Activated CD4-positive, alpha-beta memory T cell treated with anti-CD3 and anti-CD28 coated beads for 36 hours (primary cell): Measurements from ENCODE around the gene OR6C2. TPM values are rescaled to one million over a fixed set of nuclear protein-coding genes. Genes with fewer than 3 reads are reported as not detected.

ENCODE experiments used
- CTCF ChIA-PET: fragments of 350-600 bp; sonication (Branson Sonifier 250); formaldehyde crosslinking; loops from one replicate; lab custom pipeline; 2021; ENCODE audit warnings: antibody characterized with exemption, inconsistent platforms; lab: Charles Lee
- POLR2A ChIA-PET: fragments of 350-600 bp; sonication (Branson Sonifier 250); formaldehyde crosslinking; loops from one replicate; lab custom pipeline; 2021; ENCODE audit warnings: antibody characterized with exemption; lab: Charles Lee
- DNase-seq: peaks from one replicate; pipeline ENCODE4 v3.0.0-alpha.2; 2020
- H3K27ac Mint-ChIP-seq: one replicate; pipeline ENCODE4 v1.8.0; 2021; ENCODE audit warnings: mixed read lengths
- H3K27me3 Mint-ChIP-seq: one replicate; pipeline ENCODE4 v1.8.0; 2021; ENCODE audit warnings: mixed read lengths
- H3K36me3 Mint-ChIP-seq: one replicate; pipeline ENCODE4 v1.8.0; 2021; ENCODE audit warnings: mixed read lengths
- H3K4me1 Mint-ChIP-seq: one replicate; pipeline ENCODE4 v1.8.0; 2021; ENCODE audit warnings: low read depth, mixed read lengths
- H3K4me3 Mint-ChIP-seq: one replicate; pipeline ENCODE4 v1.8.0; 2021; ENCODE audit warnings: mild to moderate bottlenecking, mixed read lengths
- H3K9me3 Mint-ChIP-seq: one replicate; pipeline ENCODE4 v1.8.0; 2021; ENCODE audit warnings: mixed read lengths
- intact Hi-C: fragments of 100-400 bp; cut with micrococcal nuclease; formaldehyde crosslinking; loops from one replicate; pipeline ENCODE4 v1.15.1; 2023
- total RNA-seq, 2 experiments: library from RNA; stranded (reverse); gene quantifications; one replicate each; pipeline ENCODE4 v1.2.3, GENCODE V29; 2021

The OR6C2 gene
- total RNA-seq, 2 experiments from 2014 or later: not detected

GRCh38 chr12:55492078-55492477, 48.2 kb downstream of the OR6C2 start, which contains the start of gene OR6C68:
Gene OR6C68, plus strand, starts transcription at chr12:55492378. Its CDS starts 0 bp downstream, at chr12:55492378.
- no peak for DNase-seq
- Mint-ChIP-seq H3K4me1 (no peaks in the 10 kb centered on the region), H3K4me3 (no peak within 1 kb of the TSS), H3K27ac (no peak within 1 kb of the TSS), H3K36me3 (no peaks in the 10 kb centered on the region), H3K9me3 (no peaks in the 10 kb centered on the region), H3K27me3 (peaks cover 4% of the 10 kb centered on the region)
- ChIA-PET POLR2A (no interaction called here), CTCF (interaction anchor here (0.6 kb wide), 1 partner anchor 192 kb away, joined by 4 read pairs; no protein-coding TSS in a partner anchor)
- intact Hi-C loops: no loop called here

GRCh38 chr12:55495490-55495889, 51.6 kb downstream of the OR6C2 start:
- Mint-ChIP-seq H3K9me3 (no peaks in the 10 kb centered on the region), H3K4me3 (no peak overlapping the region), H3K27me3 (peaks cover 4% of the 10 kb centered on the region), H3K4me1 (no peaks in the 10 kb centered on the region), H3K27ac (no peak overlapping the region), H3K36me3 (no peaks in the 10 kb centered on the region)
- POLR2A ChIA-PET: no interaction called here
- DNase-seq: no peak
- CTCF ChIA-PET: no interaction called here
- intact Hi-C loops: no loop called here

- DNase-seq: no peak
- Mint-ChIP-seq H3K9me3 (no peaks in the 10 kb centered on the region), H3K27me3 (peaks cover 8% of the 10 kb centered on the region), H3K27ac (no peak overlapping the region), H3K36me3 (no peaks in the 10 kb centered on the region), H3K4me3 (no peak overlapping the region), H3K4me1 (no peaks in the 10 kb centered on the region)
- POLR2A ChIA-PET: no interaction called here
- CTCF ChIA-PET: no interaction called here
- intact Hi-C loops: no loop called here
These were observed 55.4 kb downstream of the OR6C2 start for GRCh38 chr12:55499231-55499630.

GRCh38 chr12:55499810-55500252, 56.0 kb downstream of the OR6C2 start:
- POLR2A ChIA-PET: no interaction called here
- no peak overlapping the region for H3K4me3 Mint-ChIP-seq
- no peak overlapping the region for H3K27ac Mint-ChIP-seq
- intact Hi-C loops: no loop called here
- H3K27me3 Mint-ChIP-seq: peaks cover 9% of the 10 kb centered on the region
- H3K9me3 Mint-ChIP-seq: no peaks in the 10 kb centered on the region
- no peaks in the 10 kb centered on the region for H3K36me3 Mint-ChIP-seq
- H3K4me1 Mint-ChIP-seq: no peaks in the 10 kb centered on the region
- CTCF ChIA-PET: no interaction called here
- DNase-seq: no peak

DNA sequence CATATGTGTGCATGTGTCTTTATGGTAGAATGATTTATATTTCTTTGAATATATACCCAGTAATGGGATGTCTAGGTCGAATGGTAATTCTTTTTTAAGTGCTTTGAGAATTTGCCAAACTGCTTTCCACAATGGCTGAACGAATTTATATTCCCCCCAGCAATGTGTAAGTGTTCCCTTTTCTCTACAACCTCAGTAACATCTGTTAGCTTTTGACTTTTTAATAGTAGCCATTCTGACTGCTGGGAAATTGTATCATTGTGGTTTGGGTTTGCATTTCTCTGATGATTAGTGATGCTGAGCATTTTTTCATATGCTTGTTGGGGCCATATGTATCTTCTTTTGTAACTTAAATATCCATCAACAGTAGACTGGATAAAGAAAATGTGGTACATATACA, 57.7 kb downstream of the OR6C2 start:
- intact Hi-C loops: no loop called here
- DNase-seq: no peak
- H3K4me3 Mint-ChIP-seq: no peak overlapping the region
- no peaks in the 10 kb centered on the region for H3K4me1 Mint-ChIP-seq
- CTCF ChIA-PET: no interaction called here
- POLR2A ChIA-PET: no interaction called here
- no peak overlapping the region for H3K27ac Mint-ChIP-seq
- no peaks in the 10 kb centered on the region for H3K36me3 Mint-ChIP-seq
- H3K27me3 Mint-ChIP-seq: peaks cover 6% of the 10 kb centered on the region
- no peaks in the 10 kb centered on the region for H3K9me3 Mint-ChIP-seq

Other genes with a start within 250 kb of the OR6C2 start
- not detected for gene OR10A7, start 223.1 kb upstream of the OR6C2 start, total RNA-seq
- gene OR6C74, start 199.5 kb upstream of the OR6C2 start, total RNA-seq: not detected
- gene OR6C6, start 147.5 kb upstream of the OR6C2 start, total RNA-seq: not detected
- not detected for gene OR6C1, start 129.7 kb upstream of the OR6C2 start, total RNA-seq
- gene OR6C3, start 113.3 kb upstream of the OR6C2 start, total RNA-seq: not detected
- not detected for gene OR6C75, start 81.1 kb upstream of the OR6C2 start, total RNA-seq
- gene OR6C65, start 43.5 kb upstream of the OR6C2 start, total RNA-seq: not detected
- gene OR6C76, start 17.8 kb upstream of the OR6C2 start, total RNA-seq: not detected
- not detected for gene OR6C70, start 26.1 kb downstream of the OR6C2 start, total RNA-seq
- not detected for gene OR6C68, start 48.3 kb downstream of the OR6C2 start, total RNA-seq
- not detected for gene OR6C4, start 105.5 kb downstream of the OR6C2 start, total RNA-seq
- gene OR2AP1, start 128.4 kb downstream of the OR6C2 start, total RNA-seq: not detected
- not detected for gene OR10P1, start 192.8 kb downstream of the OR6C2 start, total RNA-seq